HG02970 (cell line): ENCODE measurements around the gene RBM22.

ENCODE experiments used
- ATAC-seq: cut with Tn5 transposase; IDR thresholded peaks from one replicate; pipeline ENCODE4 v1.9.1; 2021; ENCODE audit warnings: mild to moderate bottlenecking, moderate library complexity, moderate number of reproducible peaks; ENCODE audit not compliant: unreplicated experiment, low FRiP score

The RBM22 gene

DNA sequence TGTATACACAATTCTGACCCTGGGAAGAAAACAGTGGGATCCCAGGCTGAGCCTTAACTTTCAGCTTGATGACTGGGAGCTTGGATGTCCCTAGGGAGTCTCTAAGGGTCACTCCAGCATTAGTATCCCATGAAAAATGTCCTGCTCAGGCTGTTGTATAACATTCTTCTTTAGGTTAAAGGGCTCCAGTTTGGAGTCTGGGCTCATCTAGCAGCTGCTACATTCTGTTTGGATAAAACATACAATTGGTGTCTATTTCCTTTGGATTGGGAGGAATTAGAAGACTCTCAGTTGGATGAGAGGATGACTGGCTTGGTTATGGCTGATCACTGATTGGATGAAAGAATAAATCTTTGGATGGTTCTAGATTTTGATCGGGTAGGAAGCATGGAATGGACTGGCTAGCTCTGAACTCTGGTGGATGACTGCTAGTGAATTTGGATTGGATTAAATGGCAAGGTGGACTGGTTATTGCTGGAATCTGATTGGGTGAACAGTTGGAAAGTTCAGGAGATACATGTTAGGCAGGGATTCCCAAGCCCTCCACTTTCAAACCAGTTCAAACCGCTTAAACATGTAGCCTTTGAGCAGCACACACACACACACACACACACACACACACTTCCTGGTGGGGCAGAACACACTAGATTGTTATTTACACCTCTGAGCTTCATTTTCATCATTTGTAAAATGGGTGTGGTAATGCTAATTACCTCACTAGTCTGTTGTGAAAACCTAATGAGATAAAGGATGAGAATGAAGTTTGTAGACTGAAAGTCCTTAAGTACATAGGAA lies 46.9 kb downstream of the RBM22 start:
- no peak for ATAC-seq

- ATAC-seq: no peak
Measured at GRCh38 chr5:150653145-150653761, 47.6 kb downstream of the RBM22 start.

DNA sequence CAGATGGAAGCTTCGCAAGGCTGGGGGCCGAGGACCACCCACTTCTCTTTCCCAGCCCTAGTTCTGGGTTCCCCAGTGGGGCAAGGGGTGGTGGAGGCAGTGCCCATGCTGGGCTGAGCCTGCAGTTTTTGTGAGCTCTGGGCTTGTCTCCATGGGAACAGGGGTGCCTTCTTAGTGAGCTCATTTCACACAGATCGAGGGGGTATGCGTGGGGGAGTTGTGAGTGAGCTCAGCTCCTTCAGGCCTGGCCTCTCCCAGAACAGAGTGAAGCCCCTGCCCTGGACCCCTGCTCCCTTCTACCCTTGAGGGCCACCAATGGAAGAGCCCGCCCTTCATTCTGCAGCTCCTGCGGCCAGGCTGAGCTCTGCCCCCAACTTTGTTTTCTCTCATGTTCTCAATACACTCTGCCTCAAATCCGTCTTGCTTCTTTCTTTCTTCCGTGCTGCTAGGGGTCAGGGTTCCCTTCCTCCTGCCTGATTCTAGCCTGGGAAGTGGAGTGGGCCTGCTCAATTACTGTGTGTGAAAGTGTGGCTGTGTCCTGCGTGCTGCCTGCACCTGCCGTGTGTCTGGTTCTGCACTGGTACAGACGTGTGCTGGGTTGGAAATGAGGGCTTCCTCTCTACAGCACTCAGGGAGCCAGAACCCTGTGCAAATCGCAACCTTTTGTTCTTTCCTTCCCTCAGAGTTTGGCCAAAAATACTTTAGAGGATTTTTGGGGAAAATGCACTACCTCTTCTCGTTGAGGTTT lies 48.8 kb downstream of the RBM22 start:
- ATAC-seq: no peak

DNA sequence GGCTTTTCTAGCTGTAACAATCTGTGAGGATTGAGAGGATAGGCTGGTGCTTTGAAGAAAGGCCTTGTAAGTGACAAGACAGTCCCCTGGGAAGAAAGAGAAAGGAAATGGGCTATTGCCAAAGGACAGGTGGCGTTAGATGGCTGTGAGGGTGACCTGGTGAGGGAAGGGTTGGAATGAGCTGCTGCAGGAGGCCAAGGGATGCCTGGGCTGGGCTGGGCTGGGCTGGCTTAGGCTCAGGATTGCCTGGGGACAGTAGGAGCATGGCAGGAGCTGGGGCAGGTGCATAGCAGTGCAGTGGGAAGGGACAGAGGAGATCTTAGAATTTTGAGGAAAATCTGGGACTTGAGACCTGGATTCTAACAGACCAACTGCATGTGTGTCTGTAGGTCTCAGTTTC lies 49.5 kb downstream of the RBM22 start:
- ATAC-seq: no peak

DNA sequence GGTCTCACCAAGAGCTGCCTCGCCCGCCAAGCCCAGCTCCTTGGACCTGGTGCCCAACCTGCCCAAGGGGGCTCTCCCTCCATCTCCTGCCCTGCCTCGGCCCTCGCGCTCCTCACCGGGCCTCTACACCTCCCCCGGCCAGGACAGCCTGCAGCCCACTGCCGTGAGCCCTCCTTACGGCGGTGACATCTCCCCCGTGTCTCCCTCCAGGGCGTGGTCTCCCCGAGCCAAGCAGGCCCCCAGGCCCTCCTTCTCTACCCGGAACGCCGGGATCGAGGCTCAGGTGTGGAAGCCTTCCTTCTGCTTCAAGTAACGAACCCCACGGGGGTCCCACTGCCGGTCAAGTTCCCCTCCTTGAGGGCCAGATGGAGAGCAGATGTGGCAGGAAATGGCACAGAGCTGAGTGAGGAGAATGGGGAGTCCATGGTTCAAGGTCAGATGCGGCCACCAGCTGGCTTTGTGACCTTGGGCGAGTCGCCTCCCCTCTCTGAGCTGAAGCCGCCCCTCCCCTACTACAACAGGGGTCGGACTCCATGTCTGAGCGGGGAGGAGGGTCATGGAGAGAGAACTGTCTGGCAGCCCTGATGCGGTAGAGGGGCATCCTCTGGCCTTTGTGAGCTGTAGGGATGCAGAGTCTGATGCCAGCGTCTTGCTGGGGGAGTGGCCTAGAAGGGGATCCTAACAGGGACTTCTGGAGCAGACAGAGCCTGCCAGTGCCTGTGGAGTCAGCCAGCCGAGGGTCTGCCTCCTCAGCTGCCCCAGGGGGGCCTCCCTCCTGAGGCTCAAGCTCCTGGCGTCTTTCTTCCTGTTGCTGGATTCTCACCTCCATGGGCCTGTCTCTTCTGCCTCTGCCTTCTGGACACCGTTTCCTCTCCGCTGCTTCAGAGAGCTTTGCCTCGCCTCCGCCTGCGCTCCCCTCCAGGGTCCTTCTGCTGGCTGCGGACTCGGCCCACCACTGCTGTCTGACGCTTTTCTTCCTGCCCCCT lies 50.5 kb downstream of the RBM22 start:
- no peak for ATAC-seq

- ATAC-seq: no peak
Measured at GRCh38 chr5:150649108-150650020, 51.5 kb downstream of the RBM22 start.

DNA sequence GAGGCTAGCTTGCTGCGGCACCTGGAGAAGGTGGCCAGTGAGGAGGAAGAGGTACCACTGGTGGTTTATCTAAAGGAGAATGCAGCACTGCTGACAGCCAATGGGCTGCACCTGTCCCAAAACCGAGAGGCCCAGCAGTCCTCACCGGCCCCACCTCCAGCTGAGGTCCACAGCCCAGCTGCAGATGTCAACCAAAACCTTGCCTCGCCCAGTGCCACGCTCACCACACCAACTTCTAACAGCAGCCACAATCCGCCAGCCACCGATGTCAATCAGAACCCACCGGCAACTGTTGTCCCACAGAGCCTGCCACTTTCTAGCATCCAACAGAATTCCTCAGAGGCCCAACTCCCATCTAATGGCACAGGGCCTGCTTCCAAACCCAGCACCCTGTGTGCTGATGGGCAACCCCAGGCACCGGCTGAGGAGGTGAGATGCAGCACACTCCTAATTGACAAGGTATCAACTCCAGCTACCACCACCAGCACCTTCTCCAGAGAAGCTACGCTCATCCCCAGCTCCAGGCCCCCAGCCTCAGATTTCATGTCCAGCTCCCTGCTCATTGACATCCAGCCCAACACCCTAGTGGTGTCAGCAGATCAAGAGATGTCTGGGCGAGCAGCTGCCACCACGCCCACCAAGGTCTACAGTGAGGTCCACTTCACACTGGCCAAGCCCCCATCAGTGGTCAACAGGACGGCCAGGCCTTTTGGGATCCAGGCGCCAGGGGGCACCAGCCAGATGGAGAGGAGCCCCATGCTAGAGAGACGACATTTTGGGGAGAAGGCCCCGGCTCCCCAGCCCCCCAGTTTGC lies 52.4 kb downstream of the RBM22 start:
- no peak for ATAC-seq

- no peak for ATAC-seq
Measured at GRCh38 chr5:150647275-150648251, 53.3 kb downstream of the RBM22 start.

DNA sequence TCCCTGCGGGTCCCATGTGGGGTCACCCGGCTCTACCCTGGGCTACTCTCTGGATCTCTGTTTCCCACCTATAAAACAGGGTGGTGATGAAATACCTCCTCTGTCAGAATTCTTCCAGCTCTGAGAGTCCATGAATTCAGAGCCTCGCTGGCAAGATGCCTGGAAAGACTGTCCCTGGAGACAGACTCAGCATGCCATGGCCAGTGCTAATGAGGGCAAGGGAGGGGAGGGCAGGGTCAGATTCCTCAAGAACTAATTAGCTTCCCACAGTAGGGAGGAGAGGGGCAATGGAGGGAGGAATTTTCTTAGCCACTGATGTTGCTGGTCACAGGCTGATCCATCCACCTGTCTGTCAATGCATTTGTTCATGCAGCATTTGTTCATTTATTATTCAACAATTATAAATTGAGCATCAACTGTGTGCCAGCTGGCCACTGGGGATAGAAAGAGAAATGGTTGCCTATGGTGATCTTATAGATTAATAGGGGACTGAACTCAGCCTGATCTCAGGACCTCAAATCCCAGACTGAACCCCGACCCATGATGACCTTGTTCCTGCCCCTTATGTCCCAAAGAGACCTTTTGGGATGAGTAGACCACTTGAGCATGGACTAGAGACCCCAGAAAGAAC lies 55.7 kb downstream of the RBM22 start:
- no peak for ATAC-seq

GRCh38 chr5:150644514-150644913 lies 56.3 kb downstream of the RBM22 start:
- ATAC-seq: no peak

DNA sequence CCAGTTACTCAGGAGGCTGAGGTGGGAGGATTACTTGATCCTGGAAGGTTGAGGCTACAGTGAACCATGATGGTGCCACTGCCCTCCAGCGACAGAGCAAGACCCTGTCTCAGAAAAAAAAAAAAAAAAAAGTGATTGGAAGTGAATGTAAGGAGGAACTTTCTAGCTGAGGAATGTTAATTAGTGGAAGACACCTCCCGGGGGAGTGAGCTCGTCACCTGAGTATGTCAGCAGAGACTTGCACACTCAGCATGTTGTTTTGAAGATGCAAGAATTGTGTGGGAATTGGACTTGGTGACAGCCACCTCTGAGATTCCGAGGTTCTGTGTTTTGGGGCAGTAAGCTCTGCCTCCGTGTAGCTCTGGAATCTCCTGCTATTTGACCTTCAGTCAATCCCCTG lies 56.8 kb downstream of the RBM22 start:
- no peak for ATAC-seq

DNA sequence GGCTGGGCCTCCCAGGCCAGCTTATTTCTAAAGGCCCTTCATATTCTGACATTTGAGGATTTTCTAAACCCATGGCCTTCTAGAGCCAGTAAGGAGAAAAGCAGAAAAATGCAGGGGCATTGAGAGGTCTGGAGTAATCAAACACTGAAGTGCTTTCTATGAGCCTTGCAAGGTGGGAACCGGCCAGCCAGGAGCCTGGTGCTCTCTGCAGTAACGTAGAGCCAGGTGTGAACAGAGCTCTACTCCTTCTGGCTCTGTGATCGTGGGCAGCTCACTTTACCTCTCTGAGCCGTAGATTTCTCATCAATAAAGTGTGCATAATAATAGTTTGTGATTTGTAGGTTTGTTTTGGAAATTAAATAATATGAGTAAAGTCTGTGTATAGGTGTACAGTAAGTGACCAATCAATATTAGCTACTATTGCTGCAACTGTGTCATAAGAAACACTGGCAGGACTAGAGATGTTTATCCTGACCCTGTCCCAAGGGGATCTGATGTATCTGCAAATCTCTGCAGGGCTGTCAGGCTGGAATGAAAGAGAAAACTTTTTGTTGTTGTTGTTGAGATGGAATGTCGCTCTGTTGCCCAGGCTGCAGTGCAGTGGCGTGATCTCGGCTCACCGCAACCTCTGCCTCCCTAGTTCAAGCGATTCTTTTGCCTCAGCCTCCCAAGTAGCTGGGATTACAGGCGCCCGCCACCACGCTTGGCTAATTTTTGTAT lies 57.7 kb downstream of the RBM22 start:
- no peak for ATAC-seq

DNA sequence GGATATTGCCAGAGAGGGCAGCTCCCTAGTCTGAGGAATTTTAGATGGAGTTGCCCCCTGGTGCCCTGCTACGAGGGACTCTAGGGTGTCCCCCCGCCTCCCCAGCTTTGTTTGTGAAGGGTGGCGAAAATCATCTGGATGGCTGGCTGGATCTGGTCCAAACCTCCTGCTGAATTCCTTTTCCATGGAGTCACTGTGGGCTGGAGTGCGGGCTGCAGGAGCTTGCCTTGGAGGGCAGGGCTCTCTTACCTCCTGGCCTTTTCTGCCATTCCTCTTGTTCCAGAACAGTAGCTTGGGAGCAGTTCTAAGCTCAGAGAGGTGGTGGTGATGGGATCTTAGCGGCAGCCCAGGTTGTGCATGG lies 58.3 kb downstream of the RBM22 start:
- ATAC-seq: no peak

- ATAC-seq: no peak
Measured at GRCh38 chr5:150641824-150642566, 58.9 kb downstream of the RBM22 start.

DNA sequence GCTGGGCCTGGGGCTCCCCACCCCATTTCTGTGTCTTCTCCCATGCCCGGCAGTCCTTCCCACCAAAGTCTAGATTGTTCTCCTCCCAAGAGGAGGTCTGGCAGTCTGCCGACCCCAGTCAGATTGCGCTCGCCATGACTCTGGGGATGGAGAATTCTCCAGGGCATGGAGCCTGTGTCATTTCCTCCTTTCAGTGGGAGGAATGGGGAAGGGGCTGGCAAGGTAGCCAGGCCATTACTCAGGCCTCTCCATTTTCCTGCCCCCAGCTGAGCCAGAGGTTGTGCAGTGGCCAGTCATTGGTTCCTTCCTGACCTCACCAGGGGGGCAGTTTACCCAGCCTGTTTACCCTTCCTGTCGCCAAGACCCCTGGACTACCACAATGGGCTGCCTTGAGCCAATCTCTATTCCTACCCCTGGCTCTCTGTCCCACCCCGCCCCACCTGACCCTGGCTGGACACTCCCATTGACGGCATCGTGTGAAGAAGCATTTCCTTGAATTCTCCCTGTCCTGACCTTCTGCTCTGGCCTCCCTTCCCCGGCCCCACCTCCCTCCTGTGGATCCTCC lies 59.8 kb downstream of the RBM22 start:
- ATAC-seq: no peak
